K562 (cell line): ENCODE measurements around the gene SOX12. TPM values are rescaled to one million over a fixed set of nuclear protein-coding genes. Genes with fewer than 3 reads are reported as not detected.

Experiments used
- EGR1 ChIP-seq: fragments of 450-650 bp; conservative IDR thresholded peaks from 2 replicates; pipeline ENCODE4 v1.6.1; 2017; ENCODE audit warnings: mild to moderate bottlenecking
- HDAC3 ChIP-seq: fragments of 450-650 bp; IDR thresholded peaks from 2 replicates; pipeline ENCODE4 v1.6.1; 2018; ENCODE audit warnings: borderline replicate concordance, mild to moderate bottlenecking, moderate library complexity; ENCODE audit not compliant: partially characterized antibody
- MTA3 ChIP-seq: fragments of 450-650 bp; formaldehyde crosslinking; IDR thresholded peaks from 2 replicates; pipeline ENCODE4 v1.6.1; 2017; ENCODE audit warnings: mild to moderate bottlenecking, borderline replicate concordance
- POLR2AphosphoS5 ChIP-seq: IDR thresholded peaks from 2 replicates; pipeline ENCODE4 v1.6.1; 2011; ENCODE audit warnings: mild to moderate bottlenecking, low read depth, low read length, moderate library complexity; ENCODE audit not compliant: control insufficient read depth, insufficient read depth
- SMARCA4 ChIP-seq: fragments of 450-650 bp; IDR thresholded peaks from 2 replicates; pipeline ENCODE4 v1.6.1; 2016
- TCF3 ChIP-seq: sonication (generic); formaldehyde crosslinking; IDR thresholded peaks from 2 replicates; pipeline ENCODE4 v1.4.0; 2020; ENCODE audit warnings: mild to moderate bottlenecking, missing genetic modification reagents
- YY1 ChIP-seq, 3 experiments: IDR thresholded peaks; 2 replicates each; pipeline ENCODE4 v1.6.1; 2011; ENCODE audit warnings: low read length in 2 of 3, mild to moderate bottlenecking in 2 of 3, moderate library complexity in 2 of 3, borderline replicate concordance in 1 of 3, control low read depth in 1 of 3, low read depth in 1 of 3; ENCODE audit not compliant: insufficient read depth in 3 of 3, insufficient replicate concordance in 2 of 3, control insufficient read depth in 1 of 3, insufficient read length in 1 of 3; ENCODE audit errors: extremely low read depth in 1 of 3
- ZNF124 ChIP-seq: sonication (generic); formaldehyde crosslinking; IDR thresholded peaks from 2 replicates; pipeline ENCODE4 v1.8.1; 2022; ENCODE audit warnings: missing genetic modification reagents
- polyA plus RNA-seq, 8 experiments: library from polyadenylated mRNA; depleted of rRNA in 4 of 8; stranded (reverse) in 5 of 8; unstranded in 3 of 8; fragments of >200 nt; fragmentation: Nextera tagmentation in 2 of 8; fragmentation: Illumina TruSeq in 1 of 8; extraction: Ambion mirVana in 2 of 8; extraction: Trizol in 1 of 8; gene quantifications; 2 replicates each; pipeline versions ENCODE4 v1.2.1 to v1.2.3, GENCODE V29; 2011 to 2014; ENCODE audit warnings: inconsistent platforms in 1 of 8, missing spikeins in 1 of 8
- total RNA-seq, 7 experiments: library from RNA; depleted of rRNA in 6 of 7; stranded (reverse); fragments of >200 nt in 6 of 7; fragmentation: Illumina TruSeq in 2 of 7; extraction: Trizol in 2 of 7; gene quantifications; 2 replicates each; pipeline versions ENCODE4 v1.2.1 to v1.2.3, GENCODE V29; 2011 to 2021; ENCODE audit warnings: low replicate concordance in 1 of 7
- TF ChIP-seq, protein P1 (sequence below): fragments of 250-450 bp; sonication (Bioruptor Pico); IDR thresholded peaks from 2 replicates; pipeline ENCODE4 v1.5.0; 2022; ENCODE audit warnings: mild to moderate bottlenecking
- TF ChIP-seq, protein P2 (sequence below), 2 experiments: fragments of 450-650 bp; conservative IDR thresholded peaks; 2 replicates each; pipeline ENCODE4 v1.6.1; 2017; ENCODE audit warnings: mild to moderate bottlenecking in 2 of 2, moderate library complexity in 2 of 2
- TF ChIP-seq, protein P3 (sequence below): fragments of 200-800 bp; sonication (Bioruptor generic); IDR thresholded peaks from 2 replicates; pipeline ENCODE4 v1.6.1; 2016; ENCODE audit warnings: missing genetic modification characterization, missing compliant biosample characterization
- TF ChIP-seq, protein P4 (sequence below), 2 experiments: fragments of 250-450 bp in 1 of 2; fragments of 450-650 bp in 1 of 2; sonication (Bioruptor Pico) in 1 of 2; IDR thresholded peaks; 2 replicates each; pipeline versions ENCODE4 v1.6.1 to v1.8.0; 2016 to 2021; ENCODE audit warnings: mild to moderate bottlenecking in 2 of 2, moderate library complexity in 2 of 2, missing compliant biosample characterization in 1 of 2, missing genetic modification characterization in 1 of 2
- TF ChIP-seq, protein P5 (sequence below): sonication (generic); formaldehyde crosslinking; IDR thresholded peaks from 2 replicates; pipeline ENCODE4 v1.8.0; 2022; ENCODE audit warnings: missing genetic modification reagents, mild to moderate bottlenecking, borderline replicate concordance

Gene SOX12
- total and polyA plus RNA-seq, 9 of the 15 experiments (the other 6 are each of a cell fraction or from before 2014, with no cell fraction given) = 0.42 to 26.3 (median 2.6) TPM

DNA sequence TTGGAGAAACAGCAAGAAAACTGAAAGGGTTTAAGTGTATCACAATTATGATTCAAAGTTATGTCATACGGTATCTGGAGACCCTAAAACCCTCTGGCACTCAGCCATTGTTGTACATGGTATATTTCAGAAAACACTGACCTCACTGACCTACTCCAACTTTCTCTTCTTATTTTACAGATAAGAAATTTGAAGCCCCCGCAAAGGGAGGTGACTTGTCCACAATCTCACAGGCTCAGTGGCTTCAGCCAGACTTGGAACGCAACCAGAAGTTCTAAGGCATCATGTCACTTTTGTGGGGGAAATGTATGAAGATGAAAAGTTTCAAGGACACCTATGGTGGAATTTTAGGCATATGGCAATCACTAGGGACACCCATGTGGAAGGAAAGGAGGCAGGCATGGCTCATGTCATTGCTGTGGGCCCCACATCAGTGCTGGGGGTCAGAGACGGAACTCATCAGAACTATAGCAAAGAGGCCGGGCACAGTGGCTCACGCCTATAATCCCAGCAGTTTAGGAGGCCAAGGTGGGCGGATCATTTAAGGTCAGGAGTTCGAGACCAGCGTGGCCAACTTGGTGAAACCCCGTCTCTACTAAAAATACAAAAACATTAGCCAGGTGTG lies 50.0 kb downstream of the SOX12 start (continued):
- TF ChIP-seq, protein P1, sequence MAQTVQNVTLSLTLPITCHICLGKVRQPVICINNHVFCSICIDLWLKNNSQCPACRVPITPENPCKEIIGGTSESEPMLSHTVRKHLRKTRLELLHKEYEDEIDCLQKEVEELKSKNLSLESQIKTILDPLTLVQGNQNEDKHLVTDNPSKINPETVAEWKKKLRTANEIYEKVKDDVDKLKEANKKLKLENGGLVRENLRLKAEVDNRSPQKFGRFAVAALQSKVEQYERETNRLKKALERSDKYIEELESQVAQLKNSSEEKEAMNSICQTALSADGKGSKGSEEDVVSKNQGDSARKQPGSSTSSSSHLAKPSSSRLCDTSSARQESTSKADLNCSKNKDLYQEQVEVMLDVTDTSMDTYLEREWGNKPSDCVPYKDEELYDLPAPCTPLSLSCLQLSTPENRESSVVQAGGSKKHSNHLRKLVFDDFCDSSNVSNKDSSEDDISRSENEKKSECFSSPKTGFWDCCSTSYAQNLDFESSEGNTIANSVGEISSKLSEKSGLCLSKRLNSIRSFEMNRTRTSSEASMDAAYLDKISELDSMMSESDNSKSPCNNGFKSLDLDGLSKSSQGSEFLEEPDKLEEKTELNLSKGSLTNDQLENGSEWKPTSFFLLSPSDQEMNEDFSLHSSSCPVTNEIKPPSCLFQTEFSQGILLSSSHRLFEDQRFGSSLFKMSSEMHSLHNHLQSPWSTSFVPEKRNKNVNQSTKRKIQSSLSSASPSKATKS (CRISPR knock-in tag) = no peak
- TF ChIP-seq, protein P2, sequence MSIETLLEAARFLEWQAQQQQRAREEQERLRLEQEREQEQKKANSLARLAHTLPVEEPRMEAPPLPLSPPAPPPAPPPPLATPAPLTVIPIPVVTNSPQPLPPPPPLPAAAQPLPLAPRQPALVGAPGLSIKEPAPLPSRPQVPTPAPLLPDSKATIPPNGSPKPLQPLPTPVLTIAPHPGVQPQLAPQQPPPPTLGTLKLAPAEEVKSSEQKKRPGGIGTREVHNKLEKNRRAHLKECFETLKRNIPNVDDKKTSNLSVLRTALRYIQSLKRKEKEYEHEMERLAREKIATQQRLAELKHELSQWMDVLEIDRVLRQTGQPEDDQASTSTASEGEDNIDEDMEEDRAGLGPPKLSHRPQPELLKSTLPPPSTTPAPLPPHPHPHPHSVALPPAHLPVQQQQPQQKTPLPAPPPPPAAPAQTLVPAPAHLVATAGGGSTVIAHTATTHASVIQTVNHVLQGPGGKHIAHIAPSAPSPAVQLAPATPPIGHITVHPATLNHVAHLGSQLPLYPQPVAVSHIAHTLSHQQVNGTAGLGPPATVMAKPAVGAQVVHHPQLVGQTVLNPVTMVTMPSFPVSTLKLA (conservative IDR thresholded peaks at IDR 0.05) = 0 out of 4 replicates have a peak, but pooled peaks of 1 of the 2 experiments have one; percentile 42
- TF ChIP-seq YY1 (IDR thresholded peaks at IDR 0.05; ENCODE audit: borderline replicate concordance in 1 of 3, control insufficient read depth in 1 of 3, extremely low read depth in 1 of 3, insufficient read depth in 3 of 3, insufficient read length in 1 of 3, insufficient replicate concordance in 2 of 3, low read depth in 1 of 3, low read length in 2 of 3) (peak in 1 of 3 experiments; percentile 23), SMARCA4 (peak; percentile 58), POLR2AphosphoS5 (peak; percentile 57), MTA3 (peak; percentile 46; the same call in 1 of the 2 replicates), HDAC3 (peak; percentile 30), TCF3 (CRISPR knock-in tag) (peak; percentile 74), ZNF124 (CRISPR knock-in tag) (no peak), EGR1 (peak; percentile 85)
- TF ChIP-seq, protein P3, sequence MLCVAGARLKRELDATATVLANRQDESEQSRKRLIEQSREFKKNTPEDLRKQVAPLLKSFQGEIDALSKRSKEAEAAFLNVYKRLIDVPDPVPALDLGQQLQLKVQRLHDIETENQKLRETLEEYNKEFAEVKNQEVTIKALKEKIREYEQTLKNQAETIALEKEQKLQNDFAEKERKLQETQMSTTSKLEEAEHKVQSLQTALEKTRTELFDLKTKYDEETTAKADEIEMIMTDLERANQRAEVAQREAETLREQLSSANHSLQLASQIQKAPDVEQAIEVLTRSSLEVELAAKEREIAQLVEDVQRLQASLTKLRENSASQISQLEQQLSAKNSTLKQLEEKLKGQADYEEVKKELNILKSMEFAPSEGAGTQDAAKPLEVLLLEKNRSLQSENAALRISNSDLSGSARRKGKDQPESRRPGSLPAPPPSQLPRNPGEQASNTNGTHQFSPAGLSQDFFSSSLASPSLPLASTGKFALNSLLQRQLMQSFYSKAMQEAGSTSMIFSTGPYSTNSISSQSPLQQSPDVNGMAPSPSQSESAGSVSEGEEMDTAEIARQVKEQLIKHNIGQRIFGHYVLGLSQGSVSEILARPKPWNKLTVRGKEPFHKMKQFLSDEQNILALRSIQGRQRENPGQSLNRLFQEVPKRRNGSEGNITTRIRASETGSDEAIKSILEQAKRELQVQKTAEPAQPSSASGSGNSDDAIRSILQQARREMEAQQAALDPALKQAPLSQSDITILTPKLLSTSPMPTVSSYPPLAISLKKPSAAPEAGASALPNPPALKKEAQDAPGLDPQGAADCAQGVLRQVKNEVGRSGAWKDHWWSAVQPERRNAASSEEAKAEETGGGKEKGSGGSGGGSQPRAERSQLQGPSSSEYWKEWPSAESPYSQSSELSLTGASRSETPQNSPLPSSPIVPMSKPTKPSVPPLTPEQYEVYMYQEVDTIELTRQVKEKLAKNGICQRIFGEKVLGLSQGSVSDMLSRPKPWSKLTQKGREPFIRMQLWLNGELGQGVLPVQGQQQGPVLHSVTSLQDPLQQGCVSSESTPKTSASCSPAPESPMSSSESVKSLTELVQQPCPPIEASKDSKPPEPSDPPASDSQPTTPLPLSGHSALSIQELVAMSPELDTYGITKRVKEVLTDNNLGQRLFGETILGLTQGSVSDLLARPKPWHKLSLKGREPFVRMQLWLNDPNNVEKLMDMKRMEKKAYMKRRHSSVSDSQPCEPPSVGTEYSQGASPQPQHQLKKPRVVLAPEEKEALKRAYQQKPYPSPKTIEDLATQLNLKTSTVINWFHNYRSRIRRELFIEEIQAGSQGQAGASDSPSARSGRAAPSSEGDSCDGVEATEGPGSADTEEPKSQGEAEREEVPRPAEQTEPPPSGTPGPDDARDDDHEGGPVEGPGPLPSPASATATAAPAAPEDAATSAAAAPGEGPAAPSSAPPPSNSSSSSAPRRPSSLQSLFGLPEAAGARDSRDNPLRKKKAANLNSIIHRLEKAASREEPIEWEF (CRISPR knock-in tag) = peak; percentile 48; the same call in 1 of the 2 replicates
- TF ChIP-seq, protein P4, sequence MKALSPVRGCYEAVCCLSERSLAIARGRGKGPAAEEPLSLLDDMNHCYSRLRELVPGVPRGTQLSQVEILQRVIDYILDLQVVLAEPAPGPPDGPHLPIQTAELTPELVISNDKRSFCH (CRISPR knock-in tag; IDR thresholded peaks at IDR 0.05) = no peak
- TF ChIP-seq, protein P4 (tag; IDR thresholded peaks at IDR 0.05) = peak; percentile 56; the same call in 1 of the 2 replicates
- TF ChIP-seq, protein P5, sequence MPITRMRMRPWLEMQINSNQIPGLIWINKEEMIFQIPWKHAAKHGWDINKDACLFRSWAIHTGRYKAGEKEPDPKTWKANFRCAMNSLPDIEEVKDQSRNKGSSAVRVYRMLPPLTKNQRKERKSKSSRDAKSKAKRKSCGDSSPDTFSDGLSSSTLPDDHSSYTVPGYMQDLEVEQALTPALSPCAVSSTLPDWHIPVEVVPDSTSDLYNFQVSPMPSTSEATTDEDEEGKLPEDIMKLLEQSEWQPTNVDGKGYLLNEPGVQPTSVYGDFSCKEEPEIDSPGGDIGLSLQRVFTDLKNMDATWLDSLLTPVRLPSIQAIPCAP = no peak
